SK-N-SH (cell line): ENCODE measurements around the gene STX18.

Experiments
- ELF1 ChIP-seq: IDR thresholded peaks from 2 replicates; pipeline ENCODE4 v1.4.0; 2012
- EZH2phosphoT487 ChIP-seq: fragments of 200-600 bp; sonication (generic); IDR thresholded peaks from 2 replicates; pipeline ENCODE4 v1.6.1; 2017; ENCODE audit warnings: low read depth, mixed run types, mild to moderate bottlenecking, antibody characterized with exemption, moderate library complexity, borderline replicate concordance
- FOXJ3 ChIP-seq: sonication (generic); formaldehyde crosslinking; IDR thresholded peaks from 2 replicates; pipeline ENCODE4 v1.5.1; 2020; ENCODE audit warnings: mild to moderate bottlenecking, missing genetic modification reagents
- GABPA ChIP-seq: IDR thresholded peaks from 2 replicates; pipeline ENCODE4 v1.4.0; 2012; ENCODE audit warnings: low read depth, mild to moderate bottlenecking
- GATA2 ChIP-seq: sonication (generic); formaldehyde crosslinking; IDR thresholded peaks from 2 replicates; pipeline ENCODE4 v1.5.0; 2020; ENCODE audit warnings: mild to moderate bottlenecking, missing genetic modification reagents
- POLR2AphosphoS5 ChIP-seq: IDR thresholded peaks from 2 replicates; pipeline ENCODE4 v1.6.1; 2012; ENCODE audit warnings: low read depth, low read length
- RAD21 ChIP-seq: IDR thresholded peaks from 2 replicates; pipeline ENCODE4 v1.6.1; 2012; ENCODE audit warnings: mild to moderate bottlenecking, low read length
- REST ChIP-seq: IDR thresholded peaks from 2 replicates; pipeline ENCODE4 v1.6.1; 2012; ENCODE audit warnings: mild to moderate bottlenecking, low read depth, low read length, moderate library complexity
- SIN3A ChIP-seq: IDR thresholded peaks from 2 replicates; pipeline ENCODE4 v1.6.1; 2012; ENCODE audit warnings: low read depth, mild to moderate bottlenecking, low read length, moderate library complexity, borderline replicate concordance
- SMC3 ChIP-seq: IDR thresholded peaks from 2 replicates; pipeline ENCODE4 v1.6.1; 2012; ENCODE audit warnings: low read depth, low read length, improper control_type of control experiment
- TEAD4 ChIP-seq: IDR thresholded peaks from 2 replicates; pipeline ENCODE4 v1.4.0; 2012; ENCODE audit warnings: mild to moderate bottlenecking, borderline replicate concordance; ENCODE audit not compliant: insufficient read depth
- YY1 ChIP-seq: IDR thresholded peaks from 2 replicates; pipeline ENCODE4 v1.4.0; 2012; ENCODE audit warnings: low read depth, mild to moderate bottlenecking
- ZBTB33 ChIP-seq: IDR thresholded peaks from 2 replicates; pipeline ENCODE4 v1.4.0; 2012; ENCODE audit warnings: low read depth, borderline replicate concordance
- TF ChIP-seq, protein P1 (sequence below): fragments of 200-600 bp; sonication (generic); IDR thresholded peaks from 2 replicates; pipeline ENCODE4 v1.6.1; 2017; ENCODE audit warnings: antibody characterized with exemption, mild to moderate bottlenecking, moderate library complexity

DNA sequence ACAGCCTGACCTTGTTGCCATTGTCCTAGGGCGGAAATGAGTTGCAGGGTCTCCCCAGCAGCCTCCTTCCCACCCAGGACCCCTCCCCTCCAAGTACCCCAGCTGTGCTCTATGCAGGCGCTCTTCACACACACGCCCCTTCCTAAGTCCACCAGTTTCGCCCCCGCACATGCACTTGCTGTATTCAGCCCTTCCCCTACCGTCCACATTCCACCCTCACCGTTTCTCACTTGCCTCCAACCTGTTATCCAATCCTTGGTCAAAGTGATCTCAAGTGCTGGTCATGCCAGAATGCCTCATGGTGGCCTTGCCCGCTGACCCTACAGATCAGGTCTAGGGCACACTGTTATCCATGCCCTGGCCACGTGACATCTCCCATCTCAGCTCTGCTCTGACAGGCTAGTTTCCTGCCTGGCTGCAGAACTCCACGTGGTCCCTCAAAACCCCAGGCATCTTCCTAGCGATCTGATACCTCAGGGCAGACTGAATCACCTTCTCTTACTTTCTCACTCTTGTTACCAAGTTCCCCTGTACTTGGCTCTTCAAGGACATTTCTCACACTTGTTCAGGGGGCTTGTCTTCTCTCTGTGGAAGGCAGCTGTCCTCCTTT, 115.2 kb downstream of the STX18 start:
- TF ChIP-seq GATA2 (CRISPR knock-in tag) (no peak), ZBTB33 (no peak), EZH2phosphoT487 (no peak), REST (no peak), SMC3 (no peak), SIN3A (no peak), RAD21 (no peak), TEAD4 (no peak), GABPA (no peak), ELF1 (no peak), POLR2AphosphoS5 (no peak), YY1 (no peak), FOXJ3 (CRISPR knock-in tag) (no peak)
- TF ChIP-seq, protein P1, sequence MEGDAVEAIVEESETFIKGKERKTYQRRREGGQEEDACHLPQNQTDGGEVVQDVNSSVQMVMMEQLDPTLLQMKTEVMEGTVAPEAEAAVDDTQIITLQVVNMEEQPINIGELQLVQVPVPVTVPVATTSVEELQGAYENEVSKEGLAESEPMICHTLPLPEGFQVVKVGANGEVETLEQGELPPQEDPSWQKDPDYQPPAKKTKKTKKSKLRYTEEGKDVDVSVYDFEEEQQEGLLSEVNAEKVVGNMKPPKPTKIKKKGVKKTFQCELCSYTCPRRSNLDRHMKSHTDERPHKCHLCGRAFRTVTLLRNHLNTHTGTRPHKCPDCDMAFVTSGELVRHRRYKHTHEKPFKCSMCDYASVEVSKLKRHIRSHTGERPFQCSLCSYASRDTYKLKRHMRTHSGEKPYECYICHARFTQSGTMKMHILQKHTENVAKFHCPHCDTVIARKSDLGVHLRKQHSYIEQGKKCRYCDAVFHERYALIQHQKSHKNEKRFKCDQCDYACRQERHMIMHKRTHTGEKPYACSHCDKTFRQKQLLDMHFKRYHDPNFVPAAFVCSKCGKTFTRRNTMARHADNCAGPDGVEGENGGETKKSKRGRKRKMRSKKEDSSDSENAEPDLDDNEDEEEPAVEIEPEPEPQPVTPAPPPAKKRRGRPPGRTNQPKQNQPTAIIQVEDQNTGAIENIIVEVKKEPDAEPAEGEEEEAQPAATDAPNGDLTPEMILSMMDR: no peak
